HepG2 (cell line): ENCODE measurements around the gene LRP1B. TPM values are rescaled to one million over a fixed set of nuclear protein-coding genes. Genes with fewer than 3 reads are reported as not detected.

Experiments used
- ATAC-seq: fragments of 200-7000 bp; cut with Tn5 transposase; 3 replicates; pipeline ENCODE4 v1.9.1; 2020; ENCODE audit warnings: mild to moderate bottlenecking, moderate library complexity
- BruUV-seq: library from RNA; stranded (reverse); fragments of 400-500 nt; replicated peaks from 2 replicates; lab custom pipeline; 2021; lab: Mats Ljungman, UMichigan
- CTCF ChIA-PET: fragments of 300-600 bp; formaldehyde crosslinking; extraction: SDS; loops from one replicate; lab custom pipeline; 2021; ENCODE audit warnings: low total read pairs, inconsistent platforms, low intra/inter-chr PET ratio; lab: Yijun Ruan, JAX
- POLR2A ChIA-PET: fragments of 350-600 bp; sonication (Branson Sonifier 250); formaldehyde crosslinking; loops from one replicate; lab custom pipeline; 2020; ENCODE audit warnings: antibody characterized with exemption, inconsistent platforms; lab: Yijun Ruan, JAX
- DNase-seq: peaks from one replicate; pipeline ENCODE4 v3.0.0-alpha.2; 2015; ENCODE audit warnings: low spot score
- FAIRE-seq: peaks from 3 replicates; lab custom pipeline; 2011; peaks lifted over from hg19 to GRCh38; lab: Jason Lieb, UNC
- H2AFZ ChIP-seq: one replicate; pipeline ENCODE4 v1.6.1; 2011; ENCODE audit warnings: low read length, inconsistent platforms
- H3K27ac ChIP-seq: fragments of 300-600 bp; 3 replicates; pipeline ENCODE4 v1.8.0; 2011; ENCODE audit warnings: mixed run types, mild to moderate bottlenecking, mixed read lengths, low read length, inconsistent platforms; ENCODE audit not compliant: insufficient read depth; ENCODE audit errors: extremely low read length
- H3K27me3 ChIP-seq, 2 experiments: fragments of 200-600 bp in 1 of 2; 2 replicates in 1 of 2; 3 replicates in 1 of 2; pipeline versions ENCODE4 v1.6.0 to v1.8.0; 2011; ENCODE audit warnings: low read length in 2 of 2, mild to moderate bottlenecking in 2 of 2, moderate library complexity in 2 of 2, inconsistent platforms in 1 of 2; ENCODE audit not compliant: insufficient read depth in 2 of 2, control insufficient read depth in 1 of 2
- H3K36me3 ChIP-seq, 2 experiments: fragments of 200-600 bp in 1 of 2; replicated peaks in 1 of 2; 2 replicates in 1 of 2; 3 replicates in 1 of 2; pipeline versions ENCODE4 v1.5.1 to v1.8.0; 2011; ENCODE audit warnings: low read length in 2 of 2, inconsistent platforms in 1 of 2; ENCODE audit not compliant: insufficient read depth in 2 of 2, control insufficient read depth in 1 of 2
- H3K4me1 ChIP-seq: 2 replicates; pipeline ENCODE4 v1.5.1; 2012; ENCODE audit warnings: low read length, inconsistent platforms; ENCODE audit not compliant: insufficient read depth
- H3K4me2 ChIP-seq: 2 replicates; pipeline ENCODE4 v1.6.0; 2011; ENCODE audit warnings: low read depth, low read length, inconsistent platforms
- H3K4me3 ChIP-seq, 3 experiments: fragments of 200-600 bp in 1 of 3; sonication (generic), shearing (Covaris generic) in 1 of 3; replicated peaks in 1 of 3; 2 replicates each; pipeline ENCODE4 v1.5.1; 2011 to 2016; ENCODE audit warnings: low read length in 3 of 3, inconsistent platforms in 2 of 3, low read depth in 2 of 3, mild to moderate bottlenecking in 2 of 3, control low read depth in 1 of 3, mixed read lengths in 1 of 3; ENCODE audit not compliant: insufficient read depth in 1 of 3
- H3K79me2 ChIP-seq: one replicate; pipeline ENCODE4 v1.6.1; 2011; ENCODE audit warnings: low read length, inconsistent platforms; ENCODE audit not compliant: insufficient read depth
- H3K9ac ChIP-seq: 2 replicates; pipeline ENCODE4 v1.6.0; 2011; ENCODE audit warnings: mild to moderate bottlenecking, low read depth, low read length, inconsistent platforms; ENCODE audit not compliant: insufficient read depth
- H3K9me3 ChIP-seq: 2 replicates; pipeline ENCODE4 v1.5.1; 2012; ENCODE audit warnings: mild to moderate bottlenecking, low read length
- H4K20me1 ChIP-seq: 2 replicates; pipeline ENCODE4 v1.6.0; 2011; ENCODE audit warnings: inconsistent platforms, mild to moderate bottlenecking, low read length, moderate library complexity; ENCODE audit not compliant: insufficient read depth
- AKAP8 ChIP-seq: sonication (generic); formaldehyde crosslinking; IDR thresholded peaks from 2 replicates; pipeline ENCODE4 v1.5.1; 2020; ENCODE audit warnings: mild to moderate bottlenecking, missing genetic modification reagents
- CEBPB ChIP-seq: IDR thresholded peaks from 2 replicates; pipeline ENCODE4 v1.6.1; 2011; ENCODE audit warnings: low read depth, low read length, improper control_type of control experiment, borderline replicate concordance
- EED ChIP-seq: sonication (generic); formaldehyde crosslinking; IDR thresholded peaks from 2 replicates; pipeline ENCODE4 v1.5.0; 2020; ENCODE audit warnings: mild to moderate bottlenecking, missing genetic modification reagents
- EP300 ChIP-seq, 3 experiments: sonication (generic) in 1 of 3; formaldehyde crosslinking in 1 of 3; IDR thresholded peaks; 2 replicates each; pipeline versions ENCODE4 v1.5.1 to v1.6.1; 2011 to 2020; ENCODE audit warnings: low read depth in 2 of 3, low read length in 2 of 3, borderline replicate concordance in 1 of 3, improper control_type of control experiment in 1 of 3, mild to moderate bottlenecking in 1 of 3, missing genetic modification reagents in 1 of 3, moderate library complexity in 1 of 3
- FOXP1 ChIP-seq, 2 experiments: fragments of 450-650 bp in 1 of 2; IDR thresholded peaks; 2 replicates each; pipeline ENCODE4 v1.6.1; 2017 to 2018; ENCODE audit warnings: antibody characterized with exemption in 1 of 2
- HDAC6 ChIP-seq: fragments of 200-600 bp; sonication (generic); IDR thresholded peaks from 2 replicates; pipeline ENCODE4 v1.7.0; 2017; ENCODE audit warnings: mild to moderate bottlenecking, antibody characterized with exemption, low read length, low read depth
- HHEX ChIP-seq: IDR thresholded peaks from 2 replicates; pipeline ENCODE4 v1.6.1; 2016; ENCODE audit warnings: control low read depth
- NR2F1 ChIP-seq, 2 experiments: fragments of 450-650 bp in 1 of 2; formaldehyde crosslinking in 1 of 2; IDR thresholded peaks; 2 replicates each; pipeline versions ENCODE4 v1.5.0 to v1.6.1; 2016 to 2020; ENCODE audit warnings: mild to moderate bottlenecking in 1 of 2, missing compliant biosample characterization in 1 of 2, missing genetic modification reagents in 1 of 2, moderate library complexity in 1 of 2
- PTBP1 ChIP-seq: fragments of 200-400 bp; formaldehyde crosslinking; IDR thresholded peaks from 2 replicates; pipeline ENCODE4 v1.6.1; 2018; ENCODE audit warnings: low read length, low read depth; ENCODE audit not compliant: poor library complexity, severe bottlenecking
- ZBTB7A ChIP-seq: sonication (generic); formaldehyde crosslinking; IDR thresholded peaks from 2 replicates; pipeline ENCODE4 v1.8.0; 2022; ENCODE audit warnings: mild to moderate bottlenecking, missing genetic modification reagents
- WGBS: methylation state at CpG from one replicate; pipeline ENCODE4 v1.1.6; 2017; ENCODE audit warnings: low lambda C conversion rate; 5-methylcytosine and 5-hydroxymethylcytosine counted together
- in situ Hi-C: cut with HindIII; loops from 2 replicates; pipeline ENCODE4 v1.10.0; 2017; ENCODE audit warnings: low pct_unique_long_range_greater_than_20kb; ENCODE audit not compliant: extremely low pct_ligation_motif_present
- intact Hi-C: fragments of 100-400 bp; cut with micrococcal nuclease; formaldehyde crosslinking; loops from one replicate; pipeline ENCODE4 v1.10.0; 2022; ENCODE audit not compliant: unreplicated experiment
- polyA plus RNA-seq, 8 experiments: library from polyadenylated mRNA; depleted of rRNA in 3 of 8; stranded (reverse) in 7 of 8; unstranded in 1 of 8; fragments of >200 nt; fragmentation: Illumina TruSeq in 4 of 8; extraction: Trizol in 4 of 8; gene quantifications; 2 replicates each; pipeline versions ENCODE4 v1.2.1 to v1.2.3, GENCODE V29; 2011 to 2016; ENCODE audit warnings: low read depth in 4 of 8, missing spikeins in 1 of 8, mixed read lengths in 1 of 8; ENCODE audit not compliant: insufficient read depth in 1 of 8
- total RNA-seq, 5 experiments: library from RNA; depleted of rRNA; stranded (reverse); fragments of >200 nt; fragmentation: Illumina TruSeq; extraction: Trizol; gene quantifications; 2 replicates each; pipeline ENCODE4 v1.2.3, GENCODE V29; 2016; ENCODE audit warnings: low read depth in 1 of 5
- TF ChIP-seq, protein P1 (sequence below): sonication (generic); formaldehyde crosslinking; IDR thresholded peaks from 2 replicates; pipeline ENCODE4 v1.4.0; 2020; ENCODE audit warnings: mild to moderate bottlenecking, missing genetic modification reagents
- TF ChIP-seq, protein P2 (sequence below): sonication (generic); formaldehyde crosslinking; IDR thresholded peaks from 2 replicates; pipeline ENCODE4 v1.8.1; 2023; ENCODE audit warnings: missing genetic modification reagents, mild to moderate bottlenecking, borderline replicate concordance
- TF ChIP-seq, protein P3 (sequence below): sonication (generic); IDR thresholded peaks from 2 replicates; pipeline ENCODE4 v1.6.1; 2016; ENCODE audit warnings: low read depth, borderline replicate concordance

The LRP1B gene
- total and polyA plus RNA-seq, 2 of the 13 experiments (the other 11 are each of a cell fraction or from before 2014, with no cell fraction given): 0.04 TPM; not detected in 1

DNA sequence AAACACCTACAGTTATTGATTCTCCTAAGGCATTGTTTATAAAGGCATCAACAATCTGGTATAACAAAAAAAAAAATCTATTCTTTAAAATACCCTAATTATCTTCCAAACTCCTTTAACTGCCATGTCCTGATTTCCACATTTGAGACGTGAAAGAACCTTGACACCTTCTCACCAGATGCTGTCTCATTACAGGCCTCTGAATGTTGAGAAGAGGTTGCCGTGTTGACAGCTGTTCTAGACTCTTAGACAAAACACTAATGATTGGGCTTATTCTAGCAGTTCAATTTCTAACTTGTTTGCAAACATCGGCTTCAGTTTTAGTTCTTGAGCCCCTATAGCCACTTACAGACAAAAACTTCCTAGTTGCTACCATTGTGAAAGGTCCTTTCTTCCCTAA is 988.8 kb downstream of the LRP1B start:
- in situ Hi-C loops (no loop called here), intact Hi-C loops (no loop called here)
- DNase-seq: no peak
- Histone ChIP-seq H3K27me3 (no peaks in the 10 kb centered on the region), H3K4me2 (no peak overlapping the region), H3K9me3 (no peaks in the 10 kb centered on the region), H4K20me1 (no peaks in the 10 kb centered on the region), H3K27ac (no peak overlapping the region), H3K9ac (no peak overlapping the region), H3K79me2 (no peaks in the 10 kb centered on the region), H3K4me1 (no peaks in the 10 kb centered on the region), H2AFZ (no peak overlapping the region), H3K4me3 (no peak overlapping the region), H3K36me3 (no peaks in the 10 kb centered on the region)
- BruUV-seq: no TSS peak
- no peak for FAIRE-seq
- TF ChIP-seq HHEX (no peak), EP300 (IDR thresholded peaks at IDR 0.05; ENCODE audit: low read depth in 2 of 2, low read length in 2 of 2) (no peak), EP300 (CRISPR knock-in tag; IDR thresholded peaks at IDR 0.05; ENCODE audit: borderline replicate concordance) (no peak), AKAP8 (CRISPR knock-in tag) (no peak), PTBP1 (no peak), FOXP1 (IDR thresholded peaks at IDR 0.05) (no peak), FOXP1 (CRISPR knock-in tag; IDR thresholded peaks at IDR 0.05) (no peak), NR2F1 (CRISPR knock-in tag; IDR thresholded peaks at IDR 0.05) (no peak), EED (CRISPR knock-in tag) (no peak), CEBPB (no peak), ZBTB7A (CRISPR knock-in tag) (no peak), HDAC6 (no peak)
- TF ChIP-seq, protein P1, sequence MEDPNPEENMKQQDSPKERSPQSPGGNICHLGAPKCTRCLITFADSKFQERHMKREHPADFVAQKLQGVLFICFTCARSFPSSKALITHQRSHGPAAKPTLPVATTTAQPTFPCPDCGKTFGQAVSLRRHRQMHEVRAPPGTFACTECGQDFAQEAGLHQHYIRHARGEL: no peak
- TF ChIP-seq, protein P2, sequence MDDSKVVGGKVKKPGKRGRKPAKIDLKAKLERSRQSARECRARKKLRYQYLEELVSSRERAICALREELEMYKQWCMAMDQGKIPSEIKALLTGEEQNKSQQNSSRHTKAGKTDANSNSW (CRISPR knock-in tag): no peak
- TF ChIP-seq, protein P3, sequence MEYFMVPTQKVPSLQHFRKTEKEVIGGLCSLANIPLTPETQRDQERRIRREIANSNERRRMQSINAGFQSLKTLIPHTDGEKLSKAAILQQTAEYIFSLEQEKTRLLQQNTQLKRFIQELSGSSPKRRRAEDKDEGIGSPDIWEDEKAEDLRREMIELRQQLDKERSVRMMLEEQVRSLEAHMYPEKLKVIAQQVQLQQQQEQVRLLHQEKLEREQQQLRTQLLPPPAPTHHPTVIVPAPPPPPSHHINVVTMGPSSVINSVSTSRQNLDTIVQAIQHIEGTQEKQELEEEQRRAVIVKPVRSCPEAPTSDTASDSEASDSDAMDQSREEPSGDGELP: no peak
- ATAC-seq: no peak
- POLR2A ChIA-PET: no interaction called here
- WGBS: 6% methylated on average over 3 of the region's 3 CpGs
- CTCF ChIA-PET: no interaction called here
